Epithelial cell of esophagus (primary cell): Measurements from ENCODE around the gene SORBS1.
A peak's percentile ranks its signal among the peaks of the same experiment; 100 is the strongest.

Experiments
- DNase-seq: peaks from one replicate; pipeline ENCODE4 v3.0.0; 2010; ENCODE audit warnings: low read depth
- H3K4me3 ChIP-seq: 2 replicates; pipeline ENCODE4 v1.5.1; 2011; ENCODE audit warnings: mild to moderate bottlenecking, low read length, control low read depth
- CTCF ChIP-seq: IDR thresholded peaks from 2 replicates; pipeline ENCODE4 v1.5.1; 2011; ENCODE audit warnings: low read depth, mild to moderate bottlenecking, low read length, control low read depth, inconsistent platforms; ENCODE audit not compliant: insufficient read depth; ENCODE audit errors: missing control alignments

Gene SORBS1

GRCh38 chr10:95457319-95457886 lies 103.8 kb downstream of the SORBS1 start:
- no peak for TF ChIP-seq CTCF
- no peak overlapping the region for H3K4me3 ChIP-seq
- no peak for DNase-seq

GRCh38 chr10:95456516-95456915 lies 104.7 kb downstream of the SORBS1 start:
- TF ChIP-seq CTCF: no peak
- peak; percentile 57 for DNase-seq
- no peak overlapping the region for H3K4me3 ChIP-seq

- H3K4me3 ChIP-seq: no peak overlapping the region
- no peak for TF ChIP-seq CTCF
- DNase-seq: no peak
These were observed 106.2 kb downstream of the SORBS1 start for GRCh38 chr10:95454940-95455339.

DNA sequence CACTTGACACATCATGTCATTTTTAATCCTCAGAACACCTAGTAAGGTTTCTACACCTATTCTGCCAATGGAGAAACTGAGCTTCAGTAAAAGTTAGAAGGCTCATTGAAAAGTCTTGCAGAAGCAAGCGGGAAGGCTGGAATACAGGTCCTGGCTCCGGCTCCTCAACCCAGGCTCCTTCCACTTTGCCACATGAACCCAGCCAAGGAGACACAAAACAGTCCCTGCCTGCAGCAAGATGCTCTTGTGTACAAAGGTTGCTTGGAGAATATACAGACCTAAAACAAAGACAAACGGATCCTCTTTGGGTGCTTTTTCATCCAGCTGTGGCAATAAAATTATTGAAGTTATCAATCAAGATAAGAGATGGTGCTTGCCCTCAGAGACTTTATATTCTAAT lies 106.8 kb downstream of the SORBS1 start:
- H3K4me3 ChIP-seq: no peak overlapping the region
- TF ChIP-seq CTCF: no peak
- DNase-seq: no peak

DNA sequence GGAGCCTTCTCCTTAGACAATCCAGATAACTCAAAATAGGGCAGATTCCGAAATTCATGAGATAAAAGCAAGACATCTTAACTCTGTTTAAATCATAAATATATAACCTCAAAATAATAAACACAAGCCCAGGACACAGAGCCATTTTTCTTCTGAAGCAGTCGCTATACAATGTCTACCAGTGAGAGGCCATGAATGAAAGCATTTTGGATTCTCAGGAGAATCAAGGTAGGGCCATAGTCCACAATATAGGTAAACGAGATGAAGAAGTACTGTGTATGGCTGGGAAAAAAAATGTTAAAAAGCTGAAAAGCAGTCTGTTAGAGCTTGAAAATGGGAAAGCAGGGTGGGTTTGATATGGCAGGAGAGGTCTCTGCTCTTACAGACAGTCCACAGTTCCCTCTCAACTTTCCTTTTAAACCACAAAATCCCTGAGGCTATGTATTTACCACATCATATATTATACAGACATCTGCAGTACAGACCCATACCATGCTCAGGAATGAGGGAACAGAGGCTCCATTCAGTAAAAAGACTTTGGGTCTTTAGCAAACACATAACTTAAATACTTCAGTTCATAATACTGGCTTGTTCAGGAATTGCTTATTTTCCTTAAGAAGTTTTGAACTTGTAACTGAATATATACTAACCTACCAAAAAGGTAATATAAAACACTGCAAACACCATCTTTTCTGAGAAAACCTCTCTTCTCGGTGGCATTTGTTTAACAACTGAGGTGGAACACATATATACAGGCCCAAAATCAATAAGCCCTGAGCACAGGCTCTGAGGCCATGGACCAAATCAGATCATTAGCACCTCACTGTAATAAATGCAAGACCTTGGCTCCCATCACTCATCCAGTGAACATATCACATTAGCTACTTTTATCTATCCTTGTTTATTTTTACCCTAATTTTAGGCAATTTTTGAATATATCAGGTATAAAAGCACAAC lies 109.3 kb downstream of the SORBS1 start:
- no peak for DNase-seq
- no peak for TF ChIP-seq CTCF
- H3K4me3 ChIP-seq: no peak overlapping the region

DNA sequence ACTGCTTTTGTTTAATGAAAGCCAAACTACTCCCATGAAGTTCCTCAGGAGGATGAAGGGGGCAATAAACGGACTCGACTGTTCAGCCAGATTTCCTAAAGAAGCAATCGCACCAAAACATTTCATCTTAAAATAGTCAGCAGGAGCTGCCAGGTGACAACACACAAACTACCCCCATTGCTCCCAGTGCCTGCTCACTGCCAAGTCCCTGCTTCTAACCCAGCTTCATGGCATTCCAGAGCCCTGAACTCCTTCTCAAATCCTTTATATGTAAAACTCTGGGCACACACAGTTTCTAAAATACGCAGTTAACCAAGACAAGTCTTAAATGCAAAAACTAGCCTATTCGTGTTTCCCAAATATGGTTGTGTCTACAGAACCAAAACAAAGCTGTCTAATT lies 110.0 kb downstream of the SORBS1 start:
- DNase-seq: no peak
- no peak overlapping the region for H3K4me3 ChIP-seq
- TF ChIP-seq CTCF: no peak
